ENCODE results near the gene DTNB. TPM values are rescaled to one million over a fixed set of nuclear protein-coding genes. Genes with fewer than 3 reads are reported as not detected.

Gene DTNB
- total RNA-seq, 1 experiment from 2014 or later: 25.1 TPM

GRCh38 chr2:25372405-25373268 lies 300.7 kb downstream of the DTNB start:
- Histone ChIP-seq H3K27me3 (no peaks in the 10 kb centered on the region), H3K9me3 (replicated peaks) (no peaks in the 10 kb centered on the region), H3K36me3 (no peaks in the 10 kb centered on the region), H3K4me3 (no peak overlapping the region), H3K27ac (no peak overlapping the region), H3K4me1 (peaks cover 32% of the 10 kb centered on the region)
- no peak for DNase-seq

- Histone ChIP-seq H3K4me3 (no peak overlapping the region), H3K36me3 (no peaks in the 10 kb centered on the region), H3K27ac (no peak overlapping the region), H3K27me3 (no peaks in the 10 kb centered on the region), H3K4me1 (peaks cover 34% of the 10 kb centered on the region), H3K9me3 (replicated peaks) (no peaks in the 10 kb centered on the region)
- no peak for DNase-seq
These were observed 301.8 kb downstream of the DTNB start for GRCh38 chr2:25371253-25372241.

GRCh38 chr2:25369876-25370275 lies 303.5 kb downstream of the DTNB start:
- Histone ChIP-seq H3K4me1 (peaks cover 30% of the 10 kb centered on the region), H3K36me3 (no peaks in the 10 kb centered on the region), H3K9me3 (replicated peaks) (no peaks in the 10 kb centered on the region), H3K27me3 (no peaks in the 10 kb centered on the region), H3K4me3 (no peak overlapping the region), H3K27ac (no peak overlapping the region)
- DNase-seq: no peak

- H3K4me3 ChIP-seq: no peak overlapping the region
- H3K27me3 ChIP-seq: no peaks in the 10 kb centered on the region
- peaks cover 30% of the 10 kb centered on the region for H3K4me1 ChIP-seq
- DNase-seq: no peak
- no peaks in the 10 kb centered on the region for H3K9me3 ChIP-seq (replicated peaks)
- no peak overlapping the region for H3K27ac ChIP-seq
- no peaks in the 10 kb centered on the region for H3K36me3 ChIP-seq
These were observed 303.9 kb downstream of the DTNB start for GRCh38 chr2:25369439-25369838.

- DNase-seq: no peak
- Histone ChIP-seq H3K27me3 (no peaks in the 10 kb centered on the region), H3K4me3 (no peak overlapping the region), H3K4me1 (peaks cover 26% of the 10 kb centered on the region), H3K9me3 (replicated peaks) (no peaks in the 10 kb centered on the region), H3K27ac (no peak overlapping the region), H3K36me3 (no peaks in the 10 kb centered on the region)
These were observed 304.7 kb downstream of the DTNB start for GRCh38 chr2:25368660-25369059.

- Histone ChIP-seq H3K36me3 (no peaks in the 10 kb centered on the region), H3K4me3 (no peak overlapping the region), H3K27me3 (no peaks in the 10 kb centered on the region), H3K4me1 (peaks cover 18% of the 10 kb centered on the region), H3K9me3 (replicated peaks) (no peaks in the 10 kb centered on the region), H3K27ac (no peak overlapping the region)
- peak; percentile 65 to 73 for DNase-seq
These were observed 306.1 kb downstream of the DTNB start for GRCh38 chr2:25367296-25367695.

- Histone ChIP-seq H3K36me3 (no peaks in the 10 kb centered on the region), H3K27me3 (no peaks in the 10 kb centered on the region), H3K4me3 (no peak overlapping the region), H3K27ac (no peak overlapping the region), H3K9me3 (replicated peaks) (no peaks in the 10 kb centered on the region), H3K4me1 (peaks cover 18% of the 10 kb centered on the region)
- DNase-seq: no peak
These were observed 306.7 kb downstream of the DTNB start for GRCh38 chr2:25366629-25367028.

- H3K27ac ChIP-seq: no peak overlapping the region
- H3K4me3 ChIP-seq: no peak overlapping the region
- peaks cover 18% of the 10 kb centered on the region for H3K4me1 ChIP-seq
- no peaks in the 10 kb centered on the region for H3K36me3 ChIP-seq
- H3K27me3 ChIP-seq: no peaks in the 10 kb centered on the region
- DNase-seq: no peak
- no peaks in the 10 kb centered on the region for H3K9me3 ChIP-seq (replicated peaks)
These were observed 308.1 kb downstream of the DTNB start for GRCh38 chr2:25365241-25365640.

GRCh38 chr2:25363733-25364132 lies 309.6 kb downstream of the DTNB start:
- Histone ChIP-seq H3K9me3 (replicated peaks) (no peaks in the 10 kb centered on the region), H3K27ac (no peak overlapping the region), H3K4me1 (peaks cover 17% of the 10 kb centered on the region), H3K27me3 (no peaks in the 10 kb centered on the region), H3K4me3 (no peak overlapping the region), H3K36me3 (no peaks in the 10 kb centered on the region)
- no peak for DNase-seq

GRCh38 chr2:25362434-25363145 lies 310.8 kb downstream of the DTNB start:
- DNase-seq: peak; percentile 43 to 60
- Histone ChIP-seq H3K27me3 (no peaks in the 10 kb centered on the region), H3K27ac (no peak overlapping the region), H3K36me3 (no peaks in the 10 kb centered on the region), H3K9me3 (replicated peaks) (no peaks in the 10 kb centered on the region), H3K4me3 (peak overlapping the region; percentile 49), H3K4me1 (peaks cover 7% of the 10 kb centered on the region; the same call in 1 of the 2 replicates)

GRCh38 chr2:25362049-25362433 lies 311.3 kb downstream of the DTNB start:
- no peaks in the 10 kb centered on the region for H3K27me3 ChIP-seq
- peak; percentile 96 to 99 for DNase-seq
- no peaks in the 10 kb centered on the region for H3K36me3 ChIP-seq
- peak overlapping the region; percentile 49 for H3K4me3 ChIP-seq
- H3K9me3 ChIP-seq (replicated peaks): no peaks in the 10 kb centered on the region
- H3K27ac ChIP-seq: no peak overlapping the region
- H3K4me1 ChIP-seq: peaks cover 1% of the 10 kb centered on the region; the same call in 1 of the 2 replicates

GRCh38 chr2:25361261-25362048 lies 311.9 kb downstream of the DTNB start:
- Histone ChIP-seq H3K4me3 (no peak overlapping the region), H3K4me1 (no peaks in the 10 kb centered on the region), H3K27ac (no peak overlapping the region), H3K9me3 (replicated peaks) (no peaks in the 10 kb centered on the region), H3K36me3 (no peaks in the 10 kb centered on the region), H3K27me3 (no peaks in the 10 kb centered on the region)
- no peak for DNase-seq

GRCh38 chr2:25358836-25359235 lies 314.5 kb downstream of the DTNB start:
- DNase-seq: no peak
- Histone ChIP-seq H3K27me3 (no peaks in the 10 kb centered on the region), H3K27ac (no peak overlapping the region), H3K9me3 (replicated peaks) (no peaks in the 10 kb centered on the region), H3K36me3 (no peaks in the 10 kb centered on the region), H3K4me1 (peaks cover 3% of the 10 kb centered on the region), H3K4me3 (no peak overlapping the region)

- Histone ChIP-seq H3K27ac (no peak overlapping the region), H3K4me3 (no peak overlapping the region), H3K27me3 (no peaks in the 10 kb centered on the region), H3K4me1 (peaks cover 3% of the 10 kb centered on the region), H3K36me3 (no peaks in the 10 kb centered on the region), H3K9me3 (replicated peaks) (no peaks in the 10 kb centered on the region)
- no peak for DNase-seq
These were observed 315.0 kb downstream of the DTNB start for GRCh38 chr2:25358249-25358815.

Data from SJCRH30 (cell line).